Stimulated activated naive CD8-positive, alpha-beta T cell treated with anti-CD3 and anti-CD28 coated beads, Interleukin-15, Interleukin-2, amounts not matched to agents 100 U/mL and 50 U/mL, for 24 hours (primary cell): ENCODE results near the gene CYP26A1.

Experiments used
- ATAC-seq: fragments of 150-1000 bp; cut with Tn5 transposase; one replicate; pipeline ENCODE4 v1.10.0; 2021
- DNase-seq: peaks from one replicate; pipeline ENCODE4 v3.0.0; 2021

Gene CYP26A1

DNA sequence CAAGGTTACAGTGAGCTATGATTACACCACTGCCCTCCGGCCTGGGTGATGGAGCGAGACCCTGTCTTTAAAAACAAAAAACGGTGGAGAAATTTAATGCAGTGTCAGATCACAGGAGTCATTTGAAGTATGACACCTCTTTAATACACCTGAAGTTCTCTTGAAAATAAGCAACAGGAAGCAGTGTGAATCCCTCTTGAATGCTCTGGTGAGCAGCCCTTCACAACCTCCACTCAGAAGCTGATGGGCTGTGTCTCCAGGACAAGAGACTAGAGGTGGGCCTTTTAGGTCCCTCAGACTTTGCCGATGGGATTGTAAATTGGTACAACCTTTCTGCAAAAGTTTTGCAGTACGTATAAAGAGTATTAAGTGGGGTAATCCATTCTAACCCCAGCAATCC, 50.1 kb downstream of the CYP26A1 start:
- no peak for ATAC-seq
- DNase-seq = no peak

DNA sequence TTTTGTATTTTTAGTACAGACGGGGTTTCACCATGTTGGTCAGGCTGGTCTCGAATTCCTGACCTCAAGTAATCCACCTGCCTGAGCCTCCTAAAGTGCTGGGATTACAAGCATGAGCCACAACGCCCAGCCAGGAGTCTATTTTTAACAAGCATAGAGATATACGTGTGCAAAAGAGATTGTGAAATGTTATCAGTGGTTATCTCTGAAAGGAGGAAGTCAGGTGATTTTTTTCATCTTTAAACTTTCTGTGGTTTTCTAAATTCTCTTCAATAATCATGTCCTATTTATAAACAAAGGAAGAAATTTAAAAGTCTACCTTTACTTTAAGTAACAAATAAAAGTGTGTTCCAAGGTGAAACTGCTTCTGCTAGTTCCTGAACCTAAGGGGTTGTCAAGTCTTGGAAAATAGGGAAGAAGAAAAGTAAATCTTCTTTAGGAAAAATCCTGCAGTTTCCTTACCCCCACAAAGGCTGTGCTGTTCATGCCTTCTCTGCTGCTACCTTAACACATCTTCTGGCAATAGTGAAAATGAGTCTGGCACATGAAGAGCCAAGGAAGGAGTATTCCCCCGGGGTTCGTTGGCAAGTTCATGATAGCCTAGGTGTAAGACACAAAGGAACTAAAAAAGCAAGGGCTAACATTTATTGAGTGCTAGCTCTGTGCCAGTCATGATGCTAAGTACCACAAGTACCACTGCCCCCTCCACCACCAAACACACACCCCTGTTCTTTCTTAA, 51.1 kb downstream of the CYP26A1 start:
- DNase-seq = no peak

DNA sequence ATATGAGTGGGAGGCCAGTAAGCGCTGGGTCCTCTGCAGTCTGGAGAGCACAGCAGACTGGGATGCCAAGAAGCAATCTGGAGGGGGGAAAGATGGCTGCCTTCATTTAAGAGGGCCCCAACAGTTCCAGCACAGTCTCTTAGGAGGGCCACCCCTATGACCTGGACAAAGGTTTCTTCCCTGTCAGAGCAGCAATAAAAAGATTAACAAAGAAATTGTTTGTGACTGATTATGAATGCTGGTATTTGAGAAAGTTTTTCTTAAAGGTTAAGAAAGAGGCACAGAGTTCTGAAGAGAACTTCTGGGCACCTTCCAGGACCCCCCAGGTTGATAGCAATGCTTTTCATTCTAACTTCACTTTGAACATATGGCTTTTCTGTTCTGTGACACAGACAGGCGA, 52.3 kb downstream of the CYP26A1 start:
- ATAC-seq (no peak), DNase-seq (no peak)

More for the DNA sequence above, 51.1 kb downstream of the CYP26A1 start:
- ATAC-seq = no peak

DNA sequence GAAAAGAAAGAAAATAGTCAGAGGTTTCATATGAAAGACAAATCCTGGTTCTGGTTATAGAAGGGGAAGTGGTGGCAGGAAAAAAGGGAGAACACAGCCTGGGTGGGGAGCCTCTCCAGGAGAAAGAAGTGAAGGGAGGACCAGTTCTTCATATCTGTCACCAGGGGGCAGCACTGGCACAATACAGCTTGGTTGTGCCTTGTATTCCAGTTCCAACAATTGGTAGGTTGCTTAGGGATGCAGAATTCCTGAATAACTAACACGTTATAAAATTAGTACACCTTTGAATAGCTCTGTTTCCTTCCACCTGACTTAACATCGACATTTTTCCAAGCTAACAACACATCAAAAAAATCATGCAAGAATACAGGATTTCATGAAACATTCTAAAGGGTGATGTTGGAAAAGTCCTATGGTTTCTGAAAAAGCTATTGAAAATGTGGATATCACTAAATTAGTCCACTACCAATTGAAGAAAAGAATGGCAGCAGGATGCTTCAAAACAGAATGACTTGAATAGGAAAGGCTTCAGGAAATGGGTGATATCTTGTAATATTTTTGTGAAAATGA, 52.9 kb downstream of the CYP26A1 start:
- no peak for DNase-seq
- no peak for ATAC-seq
